GM18870 (cell line): ENCODE measurements around the gene GOLGA8A.
"Not testable (repeated sequence)": the region's sequence is repeated elsewhere in the genome, so short reads cannot be mapped to it uniquely, and the experiment has no call there.

Experiments used
- ATAC-seq: cut with Tn5 transposase; IDR thresholded peaks from one replicate; pipeline ENCODE4 v1.9.1; 2021; ENCODE audit warnings: moderate library complexity; ENCODE audit not compliant: unreplicated experiment

Gene GOLGA8A

DNA sequence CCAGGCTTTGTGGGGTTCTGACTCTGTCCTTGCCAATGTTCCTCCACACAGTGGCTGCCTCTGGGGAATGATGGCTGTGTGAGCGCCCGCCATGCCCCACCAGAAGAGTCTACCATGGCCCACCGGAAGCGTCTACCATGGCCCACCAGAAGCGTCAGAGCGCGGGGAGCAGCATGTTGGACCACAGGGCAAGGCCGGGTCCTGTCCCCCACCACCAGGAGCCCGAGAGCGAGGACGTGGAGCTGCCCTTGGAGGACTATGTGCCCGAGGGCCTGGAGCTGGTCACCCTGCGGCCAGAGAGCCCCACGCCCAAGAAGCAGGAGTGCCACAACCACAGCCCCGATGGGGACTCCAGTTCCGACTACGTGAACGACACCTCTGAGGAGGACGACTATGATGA lies 28.1 kb downstream of the GOLGA8A start:
- ATAC-seq: not testable (repeated sequence)

DNA sequence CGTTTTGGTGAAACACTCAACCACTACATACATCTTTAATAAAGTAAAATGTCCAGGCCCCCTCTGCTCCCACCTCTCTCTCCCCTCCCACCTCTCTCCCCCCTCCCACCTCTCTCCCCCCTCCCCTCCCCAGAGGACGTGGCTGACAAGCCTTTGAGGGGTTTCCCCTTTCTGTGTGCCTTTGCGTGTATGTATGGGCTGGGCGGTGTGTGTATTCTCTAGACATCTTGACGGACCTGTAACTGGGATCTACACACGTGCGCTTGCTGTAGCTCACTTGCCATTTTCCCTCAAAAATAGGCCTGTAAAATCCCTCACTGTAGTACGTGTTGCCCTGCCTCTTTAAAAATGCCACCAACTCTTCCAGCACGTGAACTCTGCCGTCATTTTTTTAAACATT lies 28.6 kb downstream of the GOLGA8A start:
- ATAC-seq: not testable (repeated sequence)

DNA sequence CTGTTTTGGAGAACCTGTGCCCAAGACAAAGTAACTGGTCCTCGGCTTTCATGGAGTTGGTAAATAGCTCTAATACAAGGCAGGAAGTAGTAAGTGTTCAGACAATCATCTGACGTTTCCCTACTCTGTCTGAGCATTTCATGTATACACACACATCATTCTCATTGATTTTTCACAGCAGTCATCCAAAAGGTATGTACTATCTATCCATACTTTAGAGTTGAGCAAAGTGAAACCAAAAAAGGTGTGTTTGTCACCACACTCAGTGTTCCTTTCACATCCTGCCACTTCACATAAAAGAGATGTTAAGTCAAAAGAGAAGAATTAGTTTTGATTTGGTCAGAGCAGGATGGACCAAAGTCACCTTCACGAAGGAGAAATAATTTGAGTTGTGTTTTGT lies 33.7 kb downstream of the GOLGA8A start:
- ATAC-seq: not testable (repeated sequence)

DNA sequence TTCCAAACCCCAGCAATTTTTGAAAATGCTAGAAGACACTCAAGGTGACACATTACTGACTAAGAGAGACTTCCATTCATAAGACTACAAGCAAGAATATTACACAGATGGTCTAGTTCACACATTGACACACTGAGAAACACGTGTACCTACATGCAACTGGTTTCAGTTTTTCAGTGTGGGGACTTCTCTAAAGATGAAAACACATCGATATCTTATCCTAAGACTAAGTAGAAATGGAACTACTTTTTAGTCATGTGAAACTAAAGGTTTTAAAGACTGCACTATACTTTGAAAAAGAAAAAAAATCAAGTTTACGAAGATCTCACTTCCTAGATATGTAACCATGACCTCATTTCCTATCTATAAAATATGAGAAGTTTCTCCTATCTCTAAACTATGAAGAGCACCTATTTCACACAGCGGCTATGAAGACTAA lies 34.4 kb downstream of the GOLGA8A start:
- ATAC-seq: not testable (repeated sequence)

DNA sequence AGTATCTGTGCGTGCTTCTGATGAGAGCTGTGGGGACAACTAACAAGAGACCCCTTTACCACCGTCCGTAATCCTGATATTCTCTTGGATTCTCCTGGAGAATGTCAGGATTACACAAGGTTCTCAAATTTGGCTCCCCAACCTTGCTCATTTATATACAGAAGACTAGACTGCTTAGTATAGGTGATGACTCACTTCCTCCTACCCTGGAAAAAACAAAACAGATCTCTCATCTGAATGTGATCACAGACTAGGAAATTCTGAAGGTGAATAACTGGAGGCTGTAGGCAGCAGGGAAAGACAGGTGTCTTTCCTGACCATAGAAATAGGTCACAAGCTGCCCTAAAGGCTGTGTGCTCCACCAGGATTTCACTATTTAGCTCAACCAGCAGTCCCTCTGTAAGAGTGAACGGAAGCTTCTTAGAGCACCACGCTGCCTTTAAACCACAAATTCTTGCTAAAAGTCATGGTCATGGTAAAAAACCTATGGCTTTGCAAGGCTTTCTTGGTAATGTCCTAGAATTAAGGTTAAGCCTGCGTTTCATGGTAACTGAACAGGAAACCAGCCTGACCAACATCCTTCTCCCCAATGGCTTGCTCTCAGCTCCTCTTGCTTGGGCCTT lies 39.9 kb downstream of the GOLGA8A start:
- ATAC-seq: peak; percentile 48

DNA sequence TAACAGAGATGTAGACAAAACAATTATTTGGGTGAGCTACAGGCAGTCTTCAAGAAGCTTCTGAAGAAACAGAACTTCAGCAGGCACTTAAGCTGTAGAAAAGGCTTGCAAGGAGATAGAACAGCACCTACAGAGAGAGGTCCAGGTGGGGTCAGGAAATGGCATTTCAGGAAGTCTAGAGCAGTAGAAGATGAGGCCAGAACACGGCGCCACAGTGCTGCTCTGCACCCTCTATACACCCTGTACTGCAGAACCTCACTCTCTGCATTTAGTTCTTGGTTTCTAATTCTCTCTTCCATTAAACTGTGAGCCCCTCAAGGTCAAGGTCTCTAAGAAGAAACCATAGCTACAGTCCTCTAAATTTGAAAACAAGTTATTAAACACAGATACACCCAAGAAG lies 44.6 kb downstream of the GOLGA8A start:
- ATAC-seq: not testable (repeated sequence)

DNA sequence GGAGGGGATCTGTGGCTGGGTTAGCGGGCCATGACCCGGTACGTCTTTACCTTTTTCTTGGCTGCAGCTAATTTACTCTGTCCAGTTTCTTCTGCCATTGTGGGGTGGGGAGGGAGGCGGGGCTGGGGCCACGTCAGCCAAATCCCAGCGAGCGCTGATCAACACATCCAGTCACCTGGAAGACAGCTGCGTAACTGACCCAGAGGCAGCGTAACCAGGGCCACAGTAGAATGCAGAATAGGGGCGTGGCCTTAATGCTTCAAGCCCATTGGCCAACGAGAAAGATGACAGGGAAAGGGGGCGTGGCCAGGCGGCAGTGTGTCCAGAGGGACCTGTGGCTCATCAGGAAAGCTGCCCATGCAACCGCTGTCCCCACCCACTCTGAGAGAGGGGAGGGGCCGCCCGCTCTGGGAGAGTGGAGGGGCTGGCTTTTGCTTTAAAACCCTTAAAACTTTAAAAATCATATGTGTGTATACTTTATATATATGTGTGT lies 48.0 kb downstream of the GOLGA8A start:
- ATAC-seq: not testable (repeated sequence)
